Lung (tissue), 12 donors: Measurements from ENCODE around the gene ANKRD44. TPM values are rescaled to one million over a fixed set of nuclear protein-coding genes. Genes with fewer than 3 reads are reported as not detected.

Experiments used
- ATAC-seq: fragments of 200-7000 bp; cut with Tn5 transposase; one replicate; pipeline ENCODE4 v1.9.1; 2020; ENCODE audit warnings: moderate number of reproducible peaks; ENCODE audit not compliant: insufficient read depth, low FRiP score
- DNase-seq, 3 donors: peaks; one replicate each; pipeline ENCODE4 v3.0.0-alpha.2; 2013 to 2017
- H3K27ac ChIP-seq, 2 donors: one replicate each; pipeline ENCODE4 v1.5.1; 2013; ENCODE audit warnings: mild to moderate bottlenecking in 2 of 2, moderate library complexity in 2 of 2, control low read depth in 1 of 2, inconsistent platforms in 1 of 2, low read depth in 1 of 2, low read length in 1 of 2
- H3K27me3 ChIP-seq, 3 donors: one replicate each; pipeline ENCODE4 v1.5.1; 2013; ENCODE audit warnings: low read length in 2 of 3; ENCODE audit not compliant: control insufficient read depth in 3 of 3, insufficient read depth in 3 of 3
- H3K36me3 ChIP-seq, 4 donors: one replicate each; pipeline ENCODE4 v1.5.1; 2013; ENCODE audit warnings: low read length in 4 of 4, mild to moderate bottlenecking in 1 of 4, moderate library complexity in 1 of 4; ENCODE audit not compliant: control insufficient read depth in 4 of 4, insufficient read depth in 4 of 4
- H3K4me1 ChIP-seq, 5 donors: one replicate each; pipeline ENCODE4 v1.5.1; 2013; ENCODE audit warnings: low read length in 5 of 5, mild to moderate bottlenecking in 2 of 5, moderate library complexity in 1 of 5; ENCODE audit not compliant: control insufficient read depth in 5 of 5, insufficient read depth in 5 of 5
- H3K4me3 ChIP-seq: one replicate; pipeline ENCODE4 v1.5.1; 2013; ENCODE audit warnings: mild to moderate bottlenecking, control low read depth, moderate library complexity
- H3K9ac ChIP-seq, 2 donors: one replicate each; pipeline ENCODE4 v1.5.1; 2013; ENCODE audit warnings: low read length in 2 of 2, control low read depth in 1 of 2; ENCODE audit not compliant: insufficient read depth in 1 of 2
- H3K9me3 ChIP-seq, 4 donors: one replicate each; pipeline ENCODE4 v1.5.1; 2013; ENCODE audit warnings: low read length in 3 of 4, mild to moderate bottlenecking in 1 of 4, moderate library complexity in 1 of 4; ENCODE audit not compliant: control insufficient read depth in 4 of 4, insufficient read depth in 3 of 4
- CTCF ChIP-seq: IDR thresholded peaks from 2 replicates; pipeline ENCODE4 v1.5.1; 2012; ENCODE audit warnings: mild to moderate bottlenecking; ENCODE audit errors: control extremely low read depth, extremely low read depth
- WGBS, 2 donors: extraction: QIAGEN DNeasy Blood & Tissue Kit; methylation state at CpG; one replicate each; pipeline ENCODE4 v1.1.7; 2013; 5-methylcytosine and 5-hydroxymethylcytosine counted together
- polyA plus RNA-seq, 2 donors: library from polyadenylated mRNA; stranded (reverse); fragments of 200-250 nt; gene quantifications; one replicate each; pipeline ENCODE4 v1.2.1, GENCODE V29; 2013
- total RNA-seq, 2 donors: library from RNA; depleted of rRNA in 1 of 2; stranded (reverse); fragments of >200 nt in 1 of 2; gene quantifications; one replicate each; pipeline ENCODE4 v1.2.1, GENCODE V29; 2014 to 2021
- donor health status: control.
- donor health status: control.
- donor health status: Bipolar disorder and iron deficiency.
- donor health status: healthy.
- donor health status: DM: yes; HTN: yes; CAD: no.

ANKRD44 gene
- total and polyA plus RNA-seq, 4 donors, result 7.1 to 73.8 (median 20.3) TPM

DNA sequence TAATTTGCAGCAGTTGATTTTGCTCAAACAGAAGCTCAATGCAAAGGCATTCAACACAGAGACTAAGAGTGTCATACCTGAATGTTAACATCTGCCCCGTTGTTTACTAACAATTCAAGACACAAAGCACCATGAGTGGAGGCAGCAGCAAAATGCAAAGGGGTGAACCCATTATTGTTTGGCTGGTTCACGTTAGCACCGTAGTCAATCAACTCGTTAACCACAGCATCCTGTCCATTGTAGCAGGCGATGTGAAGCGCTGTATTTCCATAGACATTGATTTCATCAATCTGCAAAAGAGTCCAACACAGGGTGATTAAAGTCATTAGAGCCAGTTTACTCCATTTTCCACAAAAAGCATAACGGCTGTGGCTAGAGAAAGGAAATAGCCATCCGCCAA, 189.3 kb downstream of the ANKRD44 start:
- no peak overlapping the region for H3K27ac ChIP-seq
- H3K9me3 ChIP-seq, result no peaks in the 10 kb centered on the region
- no peaks in the 10 kb centered on the region for H3K27me3 ChIP-seq
- no peaks in the 10 kb centered on the region for H3K4me1 ChIP-seq
- DNase-seq (no peak), ATAC-seq (no peak)
- H3K9ac ChIP-seq, result no peak overlapping the region
- H3K36me3 ChIP-seq, result peaks cover 0 to 18% (median 3%) of the 10 kb centered on the region in 4 donors
- no peak overlapping the region for H3K4me3 ChIP-seq
- no peak for TF ChIP-seq CTCF
- WGBS, 2 donors, result 88 to 92% methylated on average over 8 of the region's 8 CpGs

- 71 to 77% methylated on average over 10 of the region's 10 CpGs for WGBS, 2 donors
- TF ChIP-seq CTCF, result no peak
- Histone ChIP-seq H3K9ac (no peak overlapping the region), H3K9me3 (no peaks in the 10 kb centered on the region), H3K36me3 (peaks cover 0 to 7% (median 3%) of the 10 kb centered on the region in 4 donors), H3K27me3 (no peaks in the 10 kb centered on the region), H3K4me1 (no peaks in the 10 kb centered on the region), H3K4me3 (no peak overlapping the region), H3K27ac (no peak overlapping the region)
- no peak for ATAC-seq
- no peak for DNase-seq
These were observed 194.2 kb downstream of the ANKRD44 start for GRCh38 chr2:197116306-197116879.

- no peak for DNase-seq
- no peak overlapping the region for H3K9ac ChIP-seq
- no peak for ATAC-seq
- TF ChIP-seq CTCF, result no peak
- no peak overlapping the region for H3K4me3 ChIP-seq
- H3K27ac ChIP-seq, result no peak overlapping the region
- H3K4me1 ChIP-seq, result no peaks in the 10 kb centered on the region
- H3K36me3 ChIP-seq, result peaks cover 0 to 3% (median 0%) of the 10 kb centered on the region in 4 donors
- no peaks in the 10 kb centered on the region for H3K27me3 ChIP-seq
- H3K9me3 ChIP-seq, result no peaks in the 10 kb centered on the region
These were observed 195.3 kb downstream of the ANKRD44 start for GRCh38 chr2:197115325-197115724.

GRCh38 chr2:197113275-197113711, 197.3 kb downstream of the ANKRD44 start:
- H3K27me3 ChIP-seq, result no peaks in the 10 kb centered on the region
- DNase-seq (peak in 2 of 3 donors; percentile 61 to 75), ATAC-seq (peak; percentile 47)
- no peak overlapping the region for H3K27ac ChIP-seq
- H3K36me3 ChIP-seq, result peaks cover 0 to 2% (median 0%) of the 10 kb centered on the region in 4 donors
- 14 to 17% methylated on average over 1 of the region's 1 CpG for WGBS, 2 donors
- no peak overlapping the region for H3K4me3 ChIP-seq
- H3K9me3 ChIP-seq, result no peaks in the 10 kb centered on the region
- peaks cover 0 to 8% (median 2%) of the 10 kb centered on the region in 5 donors for H3K4me1 ChIP-seq
- no peak overlapping the region for H3K9ac ChIP-seq
- peak; percentile 38 for TF ChIP-seq CTCF
